Loucy (cell line): ENCODE results near the gene ALMS1.

Source experiments
- CTCF ChIP-seq: fragments of 200-600 bp; sonication (generic); conservative IDR thresholded peaks from 2 replicates; pipeline ENCODE4 v1.5.1; 2014; ENCODE audit warnings: mild to moderate bottlenecking, antibody characterized with exemption, low read length
- EZH2phosphoT487 ChIP-seq: fragments of 200-600 bp; IDR thresholded peaks from 2 replicates; pipeline ENCODE4 v1.6.1; 2018; ENCODE audit warnings: antibody characterized with exemption, mild to moderate bottlenecking, moderate library complexity, borderline replicate concordance

GRCh38 chr2:73418343-73418742, 32.7 kb downstream of the ALMS1 start:
- TF ChIP-seq CTCF = no peak
- TF ChIP-seq EZH2phosphoT487 = no peak
